OCI-LY1 (cell line): ENCODE measurements around the gene ENOSF1.

ENCODE experiments used
- CTCF ChIP-seq: fragments of 200-600 bp; sonication (generic), shearing (Covaris generic); IDR thresholded peaks from 2 replicates; pipeline ENCODE4 v1.5.1; 2017; ENCODE audit warnings: mild to moderate bottlenecking, antibody characterized with exemption, low read length, moderate library complexity, mixed read lengths
- EZH2 ChIP-seq: fragments of 200-600 bp; sonication (generic), shearing (Covaris generic); IDR thresholded peaks from 2 replicates; pipeline ENCODE4 v1.8.0; 2017; ENCODE audit warnings: borderline replicate concordance, mixed run types, mild to moderate bottlenecking, antibody characterized with exemption, low read length, moderate library complexity, mixed read lengths

DNA sequence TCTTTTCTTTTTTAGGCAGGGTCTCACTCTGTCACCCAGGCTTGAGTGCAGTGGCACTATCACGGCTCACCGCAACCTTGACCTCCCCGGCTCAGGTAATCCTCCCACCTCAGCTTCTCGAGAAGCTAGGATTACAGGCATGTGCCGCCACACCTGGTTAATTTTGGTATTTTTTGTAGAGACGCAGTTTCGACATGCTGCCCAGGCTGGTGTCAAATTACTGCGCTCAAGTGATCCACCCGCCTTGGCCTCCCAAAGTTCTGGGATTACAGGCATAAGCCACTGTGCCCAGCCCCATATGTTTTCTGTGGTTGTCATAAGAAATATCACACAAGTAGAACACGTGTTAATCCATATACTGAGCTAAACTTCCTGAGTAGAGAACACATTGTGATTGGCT is 14.6 kb downstream of the ENOSF1 start:
- TF ChIP-seq CTCF (no peak), EZH2 (no peak)
